Measurements from ENCODE around the gene PXDN.

Gene PXDN

DNA sequence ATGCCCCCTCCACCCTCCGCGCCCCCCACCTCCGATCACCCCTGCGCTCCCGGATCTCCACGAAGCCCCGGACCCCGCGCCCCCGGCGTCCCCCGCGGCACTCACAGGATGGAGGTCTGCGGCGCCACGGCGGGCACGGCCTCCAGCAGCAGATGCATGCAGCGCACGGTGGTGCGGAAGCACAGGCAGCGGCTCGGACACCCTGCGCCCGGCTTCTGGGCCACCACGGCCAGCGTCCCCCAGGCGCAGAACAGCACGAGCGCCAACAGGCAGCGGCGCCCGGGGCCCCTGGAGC is 217 bp downstream of the PXDN start:
- TF ChIP-seq GATA2 (IDR thresholded peaks at IDR 0.05; ENCODE audit: low read depth, low read length) (no peak), GATA3 (IDR thresholded peaks at IDR 0.05; ENCODE audit: low read depth, low read length) (no peak)

DNA sequence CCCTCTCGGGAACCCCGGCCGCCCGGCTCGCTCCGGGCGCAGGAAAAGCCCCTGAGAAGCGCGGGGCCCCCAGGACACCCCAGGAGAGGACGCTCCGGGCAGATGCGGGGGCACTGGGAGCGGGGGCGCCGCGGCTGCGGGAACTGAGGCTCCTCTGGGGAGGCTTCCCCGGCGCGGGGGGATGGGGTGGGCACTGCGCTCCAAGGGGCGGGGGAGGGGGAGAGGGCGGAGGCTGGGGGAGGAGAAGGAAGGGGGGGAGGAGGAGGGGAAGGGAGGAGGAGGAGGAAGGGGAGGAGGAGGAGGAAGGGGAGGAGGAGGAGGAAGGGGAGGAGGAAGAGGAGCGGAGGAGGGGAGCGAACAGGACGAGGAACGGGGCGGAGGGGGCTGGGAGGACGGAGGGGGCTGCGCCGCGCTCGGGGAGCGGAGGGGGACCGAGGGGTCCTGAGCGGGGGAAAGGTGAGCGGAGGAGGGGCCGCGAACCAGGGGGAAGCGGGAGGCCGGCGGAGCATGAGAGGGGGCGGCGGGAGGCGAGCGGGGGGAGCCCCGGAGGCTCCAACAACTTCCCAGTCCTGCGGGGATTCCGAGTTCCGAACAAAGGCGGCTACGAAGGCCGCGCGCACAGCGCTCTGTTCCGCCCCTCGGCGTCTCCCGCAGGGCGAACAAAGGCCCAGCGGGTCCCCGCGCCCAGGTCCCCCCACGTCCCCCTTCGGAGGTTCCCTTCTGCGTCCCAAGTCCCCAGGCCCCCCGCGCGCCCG is 742 bp downstream of the PXDN start:
- no peak for TF ChIP-seq GATA3 (IDR thresholded peaks at IDR 0.05; ENCODE audit: low read depth, low read length)
- TF ChIP-seq GATA2 (IDR thresholded peaks at IDR 0.05; ENCODE audit: low read depth, low read length) = no peak

DNA sequence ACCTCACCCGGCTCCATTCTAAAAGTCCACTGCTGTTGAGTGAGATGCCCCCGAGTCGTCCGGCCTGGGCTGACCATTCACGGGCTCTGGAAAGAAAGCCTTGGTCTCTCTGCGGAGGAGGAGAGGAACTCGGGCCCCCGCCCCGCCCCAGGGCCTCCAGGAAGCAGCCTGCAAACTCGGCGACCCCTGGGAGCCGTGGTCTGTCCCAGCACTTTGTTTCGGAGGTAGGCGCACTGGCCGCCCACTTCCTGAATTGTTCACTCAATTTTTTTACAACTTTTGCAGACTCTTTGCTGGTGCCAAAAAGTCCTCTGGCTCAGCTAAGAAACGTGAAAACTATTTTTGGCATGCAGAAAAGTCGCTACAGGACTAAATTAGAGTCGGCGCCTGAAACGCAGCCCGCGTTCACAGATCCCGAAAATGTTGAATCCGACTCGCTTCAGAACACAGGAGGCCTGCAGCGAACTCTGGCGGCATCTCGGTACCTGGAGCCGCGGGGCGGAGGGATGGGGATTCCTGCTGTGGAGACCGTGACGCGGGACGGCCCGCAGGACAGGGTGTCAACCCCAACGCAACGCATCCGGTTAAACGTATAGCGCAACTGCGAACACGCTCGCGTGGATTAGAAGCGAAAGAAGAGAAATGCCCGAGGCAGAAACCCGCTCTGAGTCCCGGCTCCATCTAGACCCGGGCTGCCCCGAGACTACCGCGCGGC is 1.5 kb downstream of the PXDN start:
- TF ChIP-seq GATA2 (IDR thresholded peaks at IDR 0.05; ENCODE audit: low read depth, low read length) (no peak), GATA3 (IDR thresholded peaks at IDR 0.05; ENCODE audit: low read depth, low read length) (no peak)

GRCh38 chr2:1742301-1742680 is 2.0 kb downstream of the PXDN start:
- TF ChIP-seq GATA3 (IDR thresholded peaks at IDR 0.05; ENCODE audit: low read depth, low read length) (no peak), GATA2 (IDR thresholded peaks at IDR 0.05; ENCODE audit: low read depth, low read length) (no peak)

DNA sequence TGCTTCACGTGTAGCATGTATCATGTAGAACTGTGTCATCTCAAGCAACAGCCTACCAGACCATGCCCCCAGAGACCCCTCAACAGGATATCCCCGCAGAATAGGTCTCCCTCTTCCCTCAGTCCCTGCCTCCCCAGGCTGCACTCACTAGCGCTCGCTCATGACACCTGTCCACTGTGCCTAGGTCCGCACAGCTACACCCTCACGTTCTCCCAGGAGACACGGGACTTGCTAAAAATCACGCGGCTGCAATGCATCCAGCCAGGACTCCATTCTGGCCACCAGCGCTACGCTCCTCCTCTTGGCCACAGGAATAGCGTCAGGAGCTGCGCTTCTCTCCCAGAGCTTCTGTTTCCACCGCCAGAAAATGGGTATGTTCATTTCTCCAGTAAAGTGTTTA is 2.5 kb downstream of the PXDN start:
- TF ChIP-seq GATA2 (IDR thresholded peaks at IDR 0.05; ENCODE audit: low read depth, low read length) (no peak), GATA3 (IDR thresholded peaks at IDR 0.05; ENCODE audit: low read depth, low read length) (no peak)

DNA sequence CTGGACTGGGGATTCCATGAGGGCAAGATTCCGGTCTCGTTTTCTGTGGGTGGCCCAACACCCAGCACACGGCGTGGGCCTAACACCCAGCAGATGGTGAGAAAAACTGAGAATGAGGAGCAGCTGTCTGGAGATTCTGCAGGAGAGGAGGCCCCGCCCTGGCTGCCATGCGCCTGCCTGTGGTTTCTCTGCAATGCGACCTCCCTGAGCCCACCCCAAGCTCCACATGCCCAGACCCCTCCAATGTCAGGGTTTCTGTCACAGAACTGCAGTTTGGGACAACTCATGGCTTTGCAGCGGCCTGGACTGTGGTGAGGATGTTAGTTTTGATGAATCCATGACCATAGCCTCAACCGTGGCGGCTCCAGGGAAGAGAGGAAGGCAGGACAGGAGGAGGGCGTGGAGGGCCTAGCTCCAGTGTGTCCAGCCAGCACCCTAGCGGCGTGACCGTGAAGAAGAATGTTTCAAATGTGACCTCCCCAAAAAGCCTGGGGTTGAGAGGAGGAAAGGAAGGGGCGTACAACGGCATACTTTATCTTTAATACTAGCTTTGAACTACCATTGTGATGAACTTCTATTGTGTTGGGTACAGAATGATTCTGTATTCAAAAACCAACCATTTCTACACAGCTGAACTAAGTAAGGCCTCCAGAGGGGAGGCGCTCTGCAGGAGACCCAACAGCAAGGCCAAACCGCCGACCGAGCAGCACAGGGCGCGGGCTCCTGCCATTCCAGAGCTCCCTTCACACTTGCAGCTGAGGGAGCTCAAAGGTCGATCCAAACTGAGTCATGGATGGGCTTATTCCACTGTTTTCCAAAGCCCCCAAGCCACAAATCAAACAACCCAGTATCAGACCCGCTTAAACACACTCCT is 3.4 kb downstream of the PXDN start:
- TF ChIP-seq GATA2 (IDR thresholded peaks at IDR 0.05; ENCODE audit: low read depth, low read length) (no peak), GATA3 (IDR thresholded peaks at IDR 0.05; ENCODE audit: low read depth, low read length) (no peak)

GRCh38 chr2:1739961-1740715 is 4.2 kb downstream of the PXDN start:
- TF ChIP-seq GATA3 (IDR thresholded peaks at IDR 0.05; ENCODE audit: low read depth, low read length) (no peak), GATA2 (IDR thresholded peaks at IDR 0.05; ENCODE audit: low read depth, low read length) (no peak)

DNA sequence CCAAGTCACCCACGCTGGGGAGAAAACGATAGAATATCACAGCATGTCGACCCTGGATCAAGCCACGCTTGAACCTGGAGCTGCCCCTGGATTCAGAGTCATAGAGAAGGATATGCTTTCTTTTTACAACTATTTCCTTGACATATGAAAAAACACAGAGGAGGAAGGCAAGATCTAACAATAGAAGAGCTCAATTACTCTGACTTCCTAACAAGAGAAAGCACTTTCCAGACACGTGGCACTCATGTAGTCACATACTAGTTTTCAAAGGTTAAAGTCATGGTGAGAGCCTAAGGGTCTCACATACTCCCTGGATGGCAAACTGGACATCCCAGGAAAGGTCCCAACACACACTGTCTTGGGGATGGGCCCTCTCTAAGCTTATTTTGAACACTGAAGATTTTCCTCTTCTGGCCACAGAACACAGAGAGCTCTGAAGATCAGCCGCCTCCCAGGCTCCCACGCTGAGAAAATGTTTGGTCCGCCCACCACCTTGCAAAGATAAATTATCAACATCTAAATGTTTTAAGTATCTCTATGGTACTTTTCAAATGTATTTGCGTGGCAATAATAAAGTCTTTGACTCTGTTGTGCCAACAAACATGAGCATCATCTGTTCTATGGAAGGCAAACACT is 4.9 kb downstream of the PXDN start:
- TF ChIP-seq GATA2 (IDR thresholded peaks at IDR 0.05; ENCODE audit: low read depth, low read length) = no peak

DNA sequence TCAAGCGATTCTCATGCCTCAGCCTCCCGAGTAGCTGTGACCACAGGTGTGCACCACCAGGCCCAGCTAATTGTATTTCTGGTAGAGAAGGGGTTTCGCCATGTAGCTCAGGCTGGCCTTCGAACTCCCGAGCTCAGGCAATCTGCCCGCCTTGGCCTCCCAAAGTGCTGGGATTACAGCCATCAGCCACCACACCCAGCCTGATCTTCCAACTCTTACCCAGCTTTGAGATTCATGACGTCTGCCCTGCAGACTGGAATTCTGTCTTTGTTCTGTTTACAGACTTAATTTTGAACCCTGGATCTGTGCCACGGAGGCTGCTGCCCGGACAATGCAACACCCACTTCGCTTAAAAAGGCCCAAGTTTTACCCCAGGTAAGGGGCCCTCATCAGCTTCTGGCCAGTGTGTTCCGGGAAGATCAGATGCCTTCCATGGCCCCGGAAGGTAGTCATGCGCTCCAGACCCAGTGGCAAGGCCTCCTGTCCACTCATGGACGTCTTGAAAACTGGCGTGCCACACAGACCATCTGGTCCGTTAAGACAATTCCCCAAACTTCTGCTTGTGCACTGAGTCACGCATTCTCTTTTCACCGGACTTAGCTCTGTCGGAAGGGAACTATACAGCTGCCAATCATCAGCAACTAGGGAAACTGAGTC is 5.5 kb downstream of the PXDN start:
- TF ChIP-seq GATA2 (IDR thresholded peaks at IDR 0.05; ENCODE audit: low read depth, low read length) (no peak), GATA3 (IDR thresholded peaks at IDR 0.05; ENCODE audit: low read depth, low read length) (no peak)

DNA sequence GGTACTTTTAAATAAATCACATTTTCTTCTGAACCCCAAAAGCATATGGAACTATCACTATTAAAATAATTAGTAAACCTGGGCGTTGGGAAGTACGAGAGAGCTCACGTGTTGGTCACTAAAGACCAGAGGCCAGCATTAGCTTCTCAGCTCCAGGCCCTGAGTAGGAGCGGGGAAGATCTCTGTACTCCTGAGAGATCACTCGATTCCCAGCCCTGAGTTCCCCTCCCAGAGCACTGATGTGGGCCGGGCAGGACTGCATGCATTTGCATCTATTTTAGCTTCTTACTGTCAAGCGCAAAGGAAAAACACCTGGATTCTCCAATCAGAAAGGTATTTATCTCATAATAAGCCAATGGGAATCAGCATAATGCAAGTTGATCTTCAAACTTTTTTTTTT is 6.2 kb downstream of the PXDN start:
- no peak for TF ChIP-seq GATA3 (IDR thresholded peaks at IDR 0.05; ENCODE audit: low read depth, low read length)
- no peak for TF ChIP-seq GATA2 (IDR thresholded peaks at IDR 0.05; ENCODE audit: low read depth, low read length)

DNA sequence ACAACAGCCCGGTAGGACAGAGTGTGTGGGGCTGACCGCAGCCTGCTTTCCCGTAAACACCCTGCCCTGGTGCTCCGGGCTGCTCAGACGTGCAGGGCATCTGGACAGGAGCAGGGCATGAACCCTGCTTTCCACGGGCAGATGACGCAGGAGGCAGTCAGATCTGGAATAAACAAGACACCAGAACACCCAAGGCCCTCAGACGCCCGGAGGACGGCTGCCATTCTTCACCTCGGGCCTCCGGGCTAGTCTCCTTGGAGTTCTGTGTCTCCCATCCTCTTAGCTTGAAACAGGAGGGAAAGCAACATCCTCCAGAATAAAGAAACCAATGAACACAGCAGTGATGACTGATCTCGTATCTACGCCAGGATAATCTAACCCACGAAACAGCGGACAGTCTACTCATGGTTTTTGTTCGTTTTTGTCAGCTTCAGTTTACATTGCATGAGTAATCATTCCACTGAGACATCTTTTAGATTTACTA is 7.3 kb downstream of the PXDN start:
- TF ChIP-seq GATA2 (IDR thresholded peaks at IDR 0.05; ENCODE audit: low read depth, low read length) = no peak

DNA sequence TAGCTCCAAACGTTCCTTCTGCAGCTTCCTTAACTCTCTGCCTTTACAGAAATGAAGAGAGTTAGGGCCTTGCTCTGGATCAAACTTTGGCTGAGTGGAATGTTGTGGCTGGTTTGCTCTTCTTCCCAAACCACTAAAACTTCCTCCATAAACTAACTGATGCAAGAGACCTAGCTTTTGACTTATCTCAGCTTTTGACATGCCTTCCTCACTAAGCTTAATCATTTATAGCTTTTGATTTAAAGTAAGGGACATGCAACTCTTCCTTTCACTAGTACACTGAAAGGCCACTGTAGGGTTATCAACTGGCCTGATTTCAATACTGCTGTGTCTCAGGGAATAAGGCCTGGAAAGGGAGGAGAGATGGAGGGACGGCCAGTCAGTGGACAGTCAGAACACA is 8.3 kb downstream of the PXDN start:
- TF ChIP-seq GATA2 (IDR thresholded peaks at IDR 0.05; ENCODE audit: low read depth, low read length) (no peak), GATA3 (IDR thresholded peaks at IDR 0.05; ENCODE audit: low read depth, low read length) (no peak)
